Measurements from ENCODE around the gene TMEM250. TPM values are rescaled to one million over a fixed set of nuclear protein-coding genes. Genes with fewer than 3 reads are reported as not detected.

Gene TMEM250
- polyA plus RNA-seq, 1 of the 3 experiments (the other 2 are of a cell fraction) = 25.9 TPM

GRCh38 chr9:136155576-136155975 lies 36.9 kb upstream of the TMEM250 start:
- Histone ChIP-seq H3K4me2 (no peak overlapping the region), H3K27me3 (ENCODE audit: insufficient read depth) (peaks cover 30% of the 10 kb centered on the region), H3K79me2 (ENCODE audit: insufficient read depth) (no peaks in the 10 kb centered on the region), H3F3A (replicated peaks; ENCODE audit: insufficient read depth) (no peaks in the 10 kb centered on the region), H3K9me2 (no peaks in the 10 kb centered on the region), H3K4me1 (ENCODE audit: control insufficient read depth in 1 of 2, insufficient read depth in 2 of 2, low read depth in 1 of 2, low read length in 1 of 2) (no peaks in the 10 kb centered on the region), H3K9me3 (no peaks in the 10 kb centered on the region), H3K9ac (no peak overlapping the region), H3K27ac (ENCODE audit: low read depth in 2 of 2, low read length in 1 of 2) (no peak overlapping the region), H2AFZ (ENCODE audit: low read depth) (no peak overlapping the region), H3K4me3 (ENCODE audit: low read depth in 2 of 2, low read length in 1 of 2) (no peak overlapping the region), H4K20me1 (ENCODE audit: insufficient read depth) (no peaks in the 10 kb centered on the region), H3K36me3 (replicated peaks in 1 of 2; ENCODE audit: control insufficient read depth in 1 of 2, insufficient read depth in 2 of 2, low read length in 1 of 2) (no peaks in the 10 kb centered on the region)
- ChIA-PET POLR2A (no interaction called here), CTCF (interaction anchor here (0.7 to 1.5 kb wide), 2 partner anchors 56 to 129 kb away, joined by 3 to 5 read pairs; no protein-coding TSS in a partner anchor)
- 29% methylated on average over 17 of the region's 17 CpGs for WGBS (ENCODE audit: low lambda C conversion rate)
- TF ChIP-seq RFX5 (IDR thresholded peaks at IDR 0.05; ENCODE audit: low read length) (no peak), FOXJ3 (CRISPR knock-in tag; IDR thresholded peaks at IDR 0.05) (no peak), USF1 (IDR thresholded peaks at IDR 0.05; ENCODE audit: borderline replicate concordance, low read depth) (no peak), IRF3 (IDR thresholded peaks at IDR 0.05; ENCODE audit: low read depth, low read length) (no peak), RXRA (IDR thresholded peaks at IDR 0.05; ENCODE audit: borderline replicate concordance, low read depth) (no peak), EZH2phosphoT487 (IDR thresholded peaks at IDR 0.05; ENCODE audit: borderline replicate concordance, low read depth) (no peak), YY1 (IDR thresholded peaks at IDR 0.05; ENCODE audit: low read depth) (no peak), TEAD4 (IDR thresholded peaks at IDR 0.05; ENCODE audit: borderline replicate concordance, insufficient read depth) (no peak), MAX (IDR thresholded peaks at IDR 0.05; ENCODE audit: low read depth) (no peak), FOXM1 (IDR thresholded peaks at IDR 0.05; ENCODE audit: low read depth) (no peak), SIN3A (IDR thresholded peaks at IDR 0.05; ENCODE audit: borderline replicate concordance, low read depth, low read length) (no peak)
- DNase-seq = no peak

- Histone ChIP-seq H3K36me3 (replicated peaks in 1 of 2; ENCODE audit: control insufficient read depth in 1 of 2, insufficient read depth in 2 of 2, low read length in 1 of 2) (no peaks in the 10 kb centered on the region), H3K27ac (ENCODE audit: low read depth in 2 of 2, low read length in 1 of 2) (no peak overlapping the region), H3K27me3 (ENCODE audit: insufficient read depth) (peaks cover 30% of the 10 kb centered on the region), H3K9ac (no peak overlapping the region), H3K9me2 (no peaks in the 10 kb centered on the region), H3F3A (replicated peaks; ENCODE audit: insufficient read depth) (no peaks in the 10 kb centered on the region), H3K9me3 (no peaks in the 10 kb centered on the region), H3K4me2 (no peak overlapping the region), H3K4me3 (ENCODE audit: low read depth in 2 of 2, low read length in 1 of 2) (no peak overlapping the region), H4K20me1 (ENCODE audit: insufficient read depth) (no peaks in the 10 kb centered on the region), H3K79me2 (ENCODE audit: insufficient read depth) (no peaks in the 10 kb centered on the region), H3K4me1 (ENCODE audit: control insufficient read depth in 1 of 2, insufficient read depth in 2 of 2, low read depth in 1 of 2, low read length in 1 of 2) (no peaks in the 10 kb centered on the region), H2AFZ (ENCODE audit: low read depth) (no peak overlapping the region)
- WGBS (ENCODE audit: low lambda C conversion rate) = 64% methylated on average over 14 of the region's 14 CpGs
- DNase-seq = no peak
- TF ChIP-seq MXI1 (IDR thresholded peaks at IDR 0.05; ENCODE audit: low read depth, low read length) (no peak), MAX (IDR thresholded peaks at IDR 0.05; ENCODE audit: low read depth) (no peak), NFIC (IDR thresholded peaks at IDR 0.05; ENCODE audit: borderline replicate concordance) (no peak), ELF1 (IDR thresholded peaks at IDR 0.05) (no peak), YY1 (IDR thresholded peaks at IDR 0.05; ENCODE audit: low read depth) (no peak), FOSL2 (IDR thresholded peaks at IDR 0.05; ENCODE audit: borderline replicate concordance, low read depth) (no peak), USF2 (IDR thresholded peaks at IDR 0.05; ENCODE audit: borderline replicate concordance, low read depth, low read length) (no peak), EP300 (IDR thresholded peaks at IDR 0.05; ENCODE audit: borderline replicate concordance in 1 of 2, low read depth in 1 of 2, low read length in 1 of 2) (no peak), NRF1 (IDR thresholded peaks at IDR 0.05; ENCODE audit: low read depth, low read length) (no peak), POLR2AphosphoS5 (IDR thresholded peaks at IDR 0.05; ENCODE audit: low read depth, low read length) (no peak)
- CTCF ChIA-PET = interaction anchor here (0.7 to 1.5 kb wide), 3 partner anchors 16 to 129 kb away, joined by 3 to 5 read pairs (median 5); no protein-coding TSS in a partner anchor
- POLR2A ChIA-PET = no interaction called here
These were observed 36.3 kb upstream of the TMEM250 start for GRCh38 chr9:136154943-136155342.

Measured in SK-N-SH (cell line).